ENCODE results near the gene AQP1.

The AQP1 gene

DNA sequence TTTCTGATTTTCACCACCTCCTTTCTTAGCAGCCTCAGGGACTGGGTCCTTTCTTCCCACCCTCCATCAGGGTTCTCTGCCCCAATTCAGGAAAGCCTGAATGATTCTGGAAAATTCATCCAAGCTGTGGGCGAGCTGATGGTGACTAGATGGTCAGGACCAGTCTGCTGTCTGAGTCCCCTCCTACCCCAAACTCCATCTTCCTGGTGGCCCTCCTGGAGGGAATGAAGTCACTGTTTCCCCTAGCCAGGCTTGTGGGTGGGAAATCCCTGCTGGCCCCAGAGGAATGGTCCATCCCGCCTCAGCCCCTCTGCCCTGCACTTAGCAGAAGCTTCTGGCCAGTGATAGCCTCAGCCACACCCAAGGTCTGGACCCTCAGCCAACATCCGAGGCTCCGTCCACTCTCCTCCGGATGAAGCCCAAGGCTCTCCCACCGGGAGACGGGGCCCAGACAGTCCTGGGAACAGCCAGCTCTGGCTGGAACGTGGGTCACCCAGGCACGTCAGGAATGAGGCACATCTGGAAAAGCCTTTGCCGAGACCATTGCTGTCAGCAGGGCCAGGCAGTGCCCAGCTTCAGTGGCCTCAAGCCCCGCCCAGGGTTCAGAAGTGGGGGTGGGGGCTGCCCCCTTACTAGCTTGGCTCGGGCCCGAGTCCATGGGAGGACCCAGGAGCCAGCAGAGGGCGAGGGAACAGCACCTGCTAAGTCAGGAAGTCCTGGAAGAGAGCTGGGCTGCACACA lies 4.0 kb upstream of the AQP1 start:
- no peak for DNase-seq

- DNase-seq = no peak
These were observed 3.0 kb upstream of the AQP1 start for GRCh38 chr7:30908681-30909080.

GRCh38 chr7:30909431-30909830 lies 2.2 kb upstream of the AQP1 start:
- DNase-seq = no peak

GRCh38 chr7:30910411-30911073 lies 1.1 kb upstream of the AQP1 start:
- no peak for DNase-seq

GRCh38 chr7:30911133-30911532 lies 520 bp upstream of the AQP1 start:
- DNase-seq = no peak

DNA sequence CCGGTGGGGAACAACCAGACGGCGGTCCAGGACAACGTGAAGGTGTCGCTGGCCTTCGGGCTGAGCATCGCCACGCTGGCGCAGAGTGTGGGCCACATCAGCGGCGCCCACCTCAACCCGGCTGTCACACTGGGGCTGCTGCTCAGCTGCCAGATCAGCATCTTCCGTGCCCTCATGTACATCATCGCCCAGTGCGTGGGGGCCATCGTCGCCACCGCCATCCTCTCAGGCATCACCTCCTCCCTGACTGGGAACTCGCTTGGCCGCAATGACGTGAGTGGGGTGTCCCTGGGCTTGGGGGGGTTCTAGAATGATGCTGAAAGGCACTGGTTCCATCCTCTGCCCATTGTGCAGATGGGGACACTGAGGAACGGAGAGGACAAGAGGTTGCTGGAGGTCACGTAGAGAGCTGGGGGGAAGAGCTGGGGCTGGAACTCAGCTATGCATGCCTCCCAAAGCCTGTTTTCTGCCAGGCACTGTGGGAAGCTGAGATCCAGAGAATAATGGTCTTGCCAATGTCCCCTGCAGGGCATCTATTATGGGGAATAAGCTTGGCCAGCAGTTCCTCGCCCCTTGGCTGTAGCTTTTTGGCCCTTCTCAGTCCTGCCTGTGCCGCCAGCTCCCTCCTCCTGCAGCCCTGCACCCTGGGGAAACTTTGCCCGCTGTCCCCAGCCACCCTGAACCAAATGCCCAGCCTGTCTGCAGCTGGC lies 523 bp downstream of the AQP1 start:
- no peak for DNase-seq

DNA sequence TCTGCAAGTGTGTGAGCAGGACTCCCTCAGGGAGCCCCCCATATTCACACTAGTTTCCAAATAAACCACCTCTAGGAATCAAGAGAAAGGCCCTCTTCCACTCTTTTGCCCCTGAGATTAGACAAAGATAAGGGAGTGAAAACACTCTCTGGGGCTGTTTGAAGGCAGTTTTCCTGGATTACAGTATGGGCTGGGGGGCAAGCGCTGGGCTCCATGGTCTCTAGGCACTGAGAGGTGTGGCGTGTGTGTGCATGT lies 1.0 kb downstream of the AQP1 start:
- no peak for DNase-seq

GRCh38 chr7:30912986-30913811 lies 1.5 kb downstream of the AQP1 start:
- no peak for DNase-seq

DNA sequence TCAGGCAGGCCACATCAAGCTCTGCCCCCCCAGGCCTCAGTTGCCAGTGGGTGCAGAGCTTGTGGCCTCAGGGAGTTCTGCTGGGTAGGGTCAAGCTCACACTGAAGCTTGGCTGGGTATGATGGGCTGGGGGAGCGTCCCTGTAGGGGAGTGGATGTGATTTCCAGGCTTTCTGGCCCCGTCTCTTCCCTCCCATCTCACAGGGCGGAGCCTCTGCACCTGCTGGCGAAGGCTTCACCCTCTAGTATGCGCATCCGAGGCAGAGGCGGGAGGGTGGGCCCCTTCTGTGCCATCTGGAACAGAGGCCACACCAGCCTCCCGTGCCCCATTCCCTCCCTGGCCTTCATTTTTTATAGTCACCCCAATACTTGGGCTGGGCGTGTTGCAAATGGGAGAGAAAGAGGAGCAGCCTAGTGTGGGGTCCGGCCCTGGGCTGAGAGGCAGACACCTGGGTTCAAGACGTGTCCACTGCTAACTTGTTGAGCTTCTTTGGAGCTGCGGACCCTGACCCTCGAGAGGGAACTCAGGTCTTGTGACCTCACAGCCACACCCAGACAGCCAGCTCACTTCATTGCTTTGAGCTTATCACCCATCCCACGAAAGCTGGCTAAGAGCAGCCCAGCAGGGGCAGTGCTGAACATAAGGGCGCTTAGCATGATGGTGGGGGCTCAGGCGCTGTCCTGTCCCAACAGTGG lies 2.3 kb downstream of the AQP1 start:
- no peak for DNase-seq

DNA sequence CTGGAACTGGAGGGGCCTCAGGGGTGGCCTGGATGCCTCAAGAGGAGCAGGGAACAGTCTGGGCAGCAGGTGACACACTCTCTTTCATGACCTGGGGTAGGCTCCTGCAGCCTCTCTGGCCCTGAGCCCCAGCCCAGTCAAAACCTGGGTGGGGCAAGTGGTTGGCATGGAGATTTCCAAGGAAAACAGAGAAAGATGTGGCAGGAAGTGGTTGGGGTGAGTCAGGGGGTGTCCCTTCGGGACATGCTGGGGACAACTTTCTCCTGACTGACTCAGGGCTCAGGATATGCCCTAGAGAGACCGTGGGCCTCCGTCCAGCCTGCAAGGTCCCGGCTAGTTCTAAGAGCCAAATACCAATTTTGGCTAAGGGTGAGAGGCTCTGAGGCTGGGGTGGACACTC lies 2.9 kb downstream of the AQP1 start:
- no peak for DNase-seq

DNA sequence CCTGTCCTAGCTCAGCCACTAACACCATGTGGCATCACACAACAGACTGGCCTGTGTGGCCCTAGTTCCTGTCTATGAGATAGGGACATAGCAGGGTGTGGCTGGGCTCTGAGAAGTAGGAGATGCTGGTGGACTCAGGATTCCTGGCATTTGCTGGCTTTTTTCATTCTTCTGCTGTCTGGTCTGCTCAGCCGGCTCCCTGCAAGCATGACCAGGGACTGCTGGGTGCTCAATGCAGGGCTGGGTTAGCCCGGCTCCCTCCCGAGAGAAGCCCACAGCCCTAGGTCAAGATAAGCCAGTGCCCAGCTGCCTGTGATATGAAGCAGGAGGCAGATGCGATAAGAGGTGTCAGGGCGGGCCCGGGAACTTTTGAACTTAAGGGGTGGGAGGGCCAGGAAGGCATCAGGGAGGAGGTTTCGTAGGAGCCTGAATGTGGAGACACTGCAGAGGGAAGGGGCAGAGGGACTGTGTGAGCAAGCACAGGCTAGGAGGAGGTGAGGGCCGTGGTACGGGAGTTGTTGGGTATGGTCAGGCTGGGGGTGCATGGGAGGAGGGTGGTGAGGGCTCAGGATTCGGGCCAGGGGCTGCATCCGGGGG lies 3.5 kb downstream of the AQP1 start:
- DNase-seq = no peak

DNA sequence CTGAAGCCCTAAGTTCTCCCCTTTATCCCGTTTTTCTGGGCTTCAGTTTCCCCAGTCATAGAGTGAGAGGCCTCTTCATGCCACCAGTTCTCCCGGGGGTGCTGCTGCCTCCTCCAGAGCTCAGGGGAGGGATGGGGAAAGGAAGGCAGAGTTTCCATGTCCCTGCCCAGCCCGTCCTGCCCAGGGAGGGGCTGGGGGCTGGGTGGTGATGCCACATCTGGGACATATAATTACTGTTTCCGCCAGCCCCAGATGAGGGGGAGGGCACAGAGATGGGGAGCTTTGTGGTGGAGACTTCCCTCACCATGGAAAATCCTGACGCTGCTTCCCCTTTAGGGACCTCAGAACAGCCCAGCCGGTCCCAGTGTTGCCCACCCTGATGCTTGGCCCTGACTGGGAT lies 4.1 kb downstream of the AQP1 start:
- no peak for DNase-seq

GRCh38 chr7:30916255-30916654 lies 4.6 kb downstream of the AQP1 start:
- DNase-seq = no peak

- DNase-seq = no peak
These were observed 5.1 kb downstream of the AQP1 start for GRCh38 chr7:30916767-30917166.

- no peak for DNase-seq
These were observed 5.7 kb downstream of the AQP1 start for GRCh38 chr7:30917216-30917893.

- no peak for DNase-seq
These were observed 7.0 kb downstream of the AQP1 start for GRCh38 chr7:30918676-30919075.

GRCh38 chr7:30920021-30920583 lies 8.4 kb downstream of the AQP1 start:
- no peak for DNase-seq

DNA sequence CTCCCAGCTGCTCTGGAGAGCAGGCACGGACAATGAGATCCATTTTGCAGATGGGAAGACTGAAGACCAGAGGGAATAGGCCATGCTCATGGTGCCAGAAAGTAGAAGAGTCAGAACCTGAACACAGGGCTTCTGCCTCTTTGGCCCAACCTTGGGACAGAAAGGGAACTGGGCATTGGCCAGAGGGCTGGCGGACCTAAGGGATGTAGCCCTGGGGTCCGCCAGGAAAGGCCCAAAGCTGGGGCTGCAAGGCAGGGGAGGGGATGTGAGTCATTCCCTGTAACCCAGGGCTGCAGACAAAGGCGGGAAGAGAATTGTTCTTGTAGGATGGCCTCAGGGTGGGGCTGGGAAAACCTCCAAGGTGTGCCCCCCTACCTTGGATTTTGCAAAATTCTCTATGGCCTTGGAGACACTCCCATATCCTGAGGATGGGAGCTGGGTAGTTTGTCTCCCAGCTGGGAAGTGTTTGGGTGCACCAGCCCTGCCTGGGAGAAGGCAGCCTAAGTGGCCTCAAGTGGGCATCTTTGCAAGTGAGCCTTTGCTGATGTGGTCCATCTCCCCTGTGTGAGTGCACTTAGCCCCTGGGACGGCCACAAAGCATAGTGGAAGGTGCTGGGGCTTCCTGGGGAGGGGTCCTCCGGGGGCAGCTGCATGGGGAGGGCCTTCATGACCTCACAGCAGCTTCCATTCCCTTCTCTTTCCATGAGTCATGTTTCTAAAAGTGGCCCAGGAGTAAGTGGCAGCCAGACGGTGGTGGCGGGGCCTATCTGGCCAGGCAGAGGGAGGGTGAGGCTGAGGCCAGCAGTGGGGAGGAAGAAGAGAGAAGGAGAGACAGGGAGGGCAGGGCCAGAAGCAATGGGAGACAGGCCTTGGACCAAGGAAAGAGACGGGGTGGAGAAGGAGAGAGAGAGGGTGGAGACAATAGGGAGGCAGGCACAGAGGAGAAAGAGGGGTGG lies 9.2 kb downstream of the AQP1 start:
- DNase-seq = no peak

- no peak for DNase-seq
These were observed 10.1 kb downstream of the AQP1 start for GRCh38 chr7:30921540-30922401.

Data from NK-92 treated with Interleukin-12 subunit alpha and Interleukin-12 subunit beta, amount 100 ng/mL, for 24 hours (cell line).